NB4 (cell line): Measurements from ENCODE around the gene SPATA6L.
A peak's percentile ranks its signal among the peaks of the same experiment; 100 is the strongest.

Experiments
- DNase-seq: peaks from one replicate; pipeline ENCODE4 v3.0.0; 2010; ENCODE audit warnings: low read depth
- H3K4me3 ChIP-seq: one replicate; pipeline ENCODE4 v1.5.1; 2011; ENCODE audit warnings: mild to moderate bottlenecking, low read depth, low read length, moderate library complexity
- CTCF ChIP-seq: IDR thresholded peaks from one replicate; pipeline ENCODE4 v1.5.1; 2012; ENCODE audit warnings: low read depth, low read length
- MYC ChIP-seq: IDR thresholded peaks from 2 replicates; pipeline ENCODE4 v1.6.1; 2011; ENCODE audit warnings: low read depth, low read length
- POLR2A ChIP-seq: IDR thresholded peaks from 2 replicates; pipeline ENCODE4 v1.6.1; 2011; ENCODE audit warnings: mild to moderate bottlenecking; ENCODE audit not compliant: insufficient read length; ENCODE audit errors: extremely low read depth
- TF ChIP-seq, protein P1 (sequence below): IDR thresholded peaks from 2 replicates; pipeline ENCODE4 v1.6.1; 2011; ENCODE audit warnings: low read depth, low read length

Gene SPATA6L

DNA sequence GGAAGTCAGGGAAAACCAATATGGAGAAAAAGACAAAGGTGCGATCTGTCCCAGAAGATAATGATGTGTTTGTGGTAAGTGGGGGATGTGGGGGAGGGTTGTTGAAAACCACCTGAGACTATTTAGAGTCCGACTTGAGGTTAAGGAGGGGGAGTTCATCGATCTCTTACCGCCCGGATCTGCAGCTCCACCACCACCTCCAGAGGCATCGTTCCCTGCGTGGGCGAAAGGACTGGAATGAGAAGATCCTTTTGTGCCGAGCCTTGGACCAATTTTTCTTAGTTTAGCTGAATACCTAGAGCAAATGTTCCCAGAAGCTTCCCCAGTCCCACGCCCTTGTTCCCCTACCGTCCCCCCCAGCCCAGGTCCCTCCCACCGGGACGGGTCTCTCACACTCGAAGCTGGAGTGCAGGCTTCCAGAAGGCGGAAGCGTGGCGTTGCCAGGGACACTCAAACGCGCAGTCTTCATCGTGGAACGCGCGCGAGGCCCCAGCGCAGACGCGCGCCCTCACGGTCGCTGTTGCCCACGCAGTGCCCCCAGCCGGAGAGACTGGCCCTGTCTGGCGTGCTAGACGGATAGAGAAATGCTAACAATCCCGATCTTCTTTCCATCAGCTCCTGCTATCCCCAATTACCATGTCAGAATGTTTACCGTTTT is at the start of gene SPATA6L:
Gene SPATA6L (minus strand): TSS at position 439 of the 658 bp plus-strand sequence. CDS start 230 bp downstream, at position 209.
- peak; percentile 76 for DNase-seq
- TF ChIP-seq, protein P1, sequence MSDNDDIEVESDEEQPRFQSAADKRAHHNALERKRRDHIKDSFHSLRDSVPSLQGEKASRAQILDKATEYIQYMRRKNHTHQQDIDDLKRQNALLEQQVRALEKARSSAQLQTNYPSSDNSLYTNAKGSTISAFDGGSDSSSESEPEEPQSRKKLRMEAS = no peak; the same call in 1 of the 2 replicates
- peak; percentile 21 for TF ChIP-seq CTCF
- TF ChIP-seq MYC = peak; percentile 27; the same call in 1 of the 2 replicates
- no peak for TF ChIP-seq POLR2A
- peak within 1 kb of the TSS; percentile 54 for H3K4me3 ChIP-seq

DNA sequence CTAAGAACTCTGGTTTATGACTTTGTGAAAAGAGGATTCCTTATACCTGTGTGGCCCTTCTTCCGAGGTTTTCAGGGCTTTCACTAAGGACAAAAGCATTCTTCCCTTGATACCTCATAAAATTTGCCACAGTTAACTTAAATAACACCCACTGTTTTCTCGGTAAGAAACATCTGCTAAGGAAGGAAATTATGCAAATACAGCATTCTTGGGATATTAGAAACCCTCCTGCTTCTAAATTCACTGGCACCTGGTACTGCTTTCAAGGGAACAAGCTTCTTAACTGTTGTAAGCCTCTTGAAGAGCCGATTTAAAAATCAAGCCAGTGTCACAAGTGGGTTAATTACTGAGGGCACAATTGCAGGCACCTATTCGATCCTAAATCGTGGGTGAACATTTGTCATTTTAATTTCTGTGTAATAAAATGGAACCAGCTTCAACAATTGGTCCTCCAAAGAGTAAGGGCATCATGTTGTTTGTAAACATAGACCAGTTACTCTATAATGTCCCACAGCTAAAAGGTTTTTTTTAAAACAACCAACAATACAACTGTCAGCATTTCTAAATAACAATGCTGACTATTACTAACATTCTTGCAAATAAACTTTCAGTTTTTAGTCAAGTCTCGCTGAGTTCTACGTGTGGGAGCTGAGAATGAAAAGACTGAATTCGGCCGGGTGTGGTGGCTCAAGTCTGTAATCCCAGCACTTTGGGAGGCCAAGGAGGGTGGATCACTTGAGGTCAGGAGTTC is 48.2 kb upstream of the SPATA6L start:
- DNase-seq = no peak
- TF ChIP-seq, protein P1 = no peak
- TF ChIP-seq CTCF = no peak
- no peak overlapping the region for H3K4me3 ChIP-seq

DNA sequence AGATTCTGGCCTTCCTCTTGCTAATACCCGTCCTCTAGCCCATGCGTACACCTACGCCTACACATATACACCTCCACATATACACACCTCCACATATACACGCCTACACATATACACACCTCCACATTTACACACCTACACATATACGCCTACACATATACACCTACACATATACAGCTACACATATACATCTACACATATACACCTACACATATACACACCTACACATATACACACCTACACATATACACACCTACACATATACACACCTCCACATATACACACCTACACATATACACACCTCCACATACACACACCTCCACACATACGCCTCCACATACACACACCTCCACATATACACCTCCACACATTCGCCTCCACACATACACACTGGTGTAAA is 47.6 kb upstream of the SPATA6L start:
- H3K4me3 ChIP-seq = no peak overlapping the region
- TF ChIP-seq POLR2A (no peak), MYC (no peak), CTCF (no peak)
- TF ChIP-seq, protein P1 = no peak
- DNase-seq = peak; percentile 23

GRCh38 chr9:4709380-4709779 is 43.1 kb upstream of the SPATA6L start:
- no peak overlapping the region for H3K4me3 ChIP-seq
- no peak for DNase-seq
- TF ChIP-seq POLR2A (no peak), CTCF (no peak), MYC (no peak)
- TF ChIP-seq, protein P1 = no peak

DNA sequence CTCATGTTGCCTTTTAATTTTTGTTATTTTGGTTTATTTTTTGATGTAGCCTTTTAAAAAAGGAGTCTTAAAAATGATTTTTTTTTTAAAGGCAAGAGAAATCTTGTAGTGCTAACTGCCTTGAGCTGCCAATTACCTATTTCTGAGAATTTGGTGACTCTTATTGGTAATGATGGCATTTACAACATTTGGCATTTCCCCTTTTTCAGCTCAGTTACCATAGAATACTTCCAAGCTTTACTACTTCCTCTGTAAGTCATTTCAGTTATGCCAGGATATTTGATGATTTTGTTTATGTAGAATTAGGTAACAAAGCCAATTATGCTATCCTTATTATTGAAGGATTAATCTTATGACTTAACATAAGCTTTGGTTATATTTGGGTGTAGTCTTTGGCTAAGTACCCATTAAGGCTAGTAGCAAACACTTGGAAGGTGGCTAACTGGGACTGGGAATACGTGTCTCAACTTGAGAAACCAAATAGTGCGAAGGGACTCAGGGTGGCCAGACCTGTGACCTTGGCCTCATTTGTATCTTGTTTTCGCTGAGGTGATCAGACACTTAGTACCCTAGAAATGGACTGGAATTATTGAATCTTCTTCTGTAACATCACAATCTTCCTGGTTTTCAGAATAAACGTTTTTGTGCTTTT is 40.8 kb upstream of the SPATA6L start:
- no peak for TF ChIP-seq MYC
- no peak for TF ChIP-seq CTCF
- TF ChIP-seq POLR2A = no peak
- TF ChIP-seq, protein P1 = no peak
- DNase-seq = peak; percentile 53

More for the DNA sequence above, 40.8 kb upstream of the SPATA6L start:
- H3K4me3 ChIP-seq = no peak overlapping the region
